K562 (cell line): ENCODE data around the gene NAA80. TPM values are rescaled to one million over a fixed set of nuclear protein-coding genes. Genes with fewer than 3 reads are reported as not detected.

Experiments
- ARID2 ChIP-seq: fragments of 450-650 bp; IDR thresholded peaks from 2 replicates; pipeline ENCODE4 v1.6.1; 2017; ENCODE audit warnings: antibody characterized with exemption, mild to moderate bottlenecking
- BCLAF1 ChIP-seq, 2 experiments: fragments of 450-650 bp in 1 of 2; IDR thresholded peaks; 2 replicates each; pipeline ENCODE4 v1.6.1; 2011 to 2017; ENCODE audit warnings: low read depth in 2 of 2, antibody characterized with exemption in 1 of 2, borderline replicate concordance in 1 of 2, low read length in 1 of 2, mild to moderate bottlenecking in 1 of 2, mixed read lengths in 1 of 2; ENCODE audit not compliant: control insufficient read depth in 1 of 2
- DNMT1 ChIP-seq: fragments of 450-650 bp; IDR thresholded peaks from 2 replicates; pipeline ENCODE4 v1.6.1; 2016; ENCODE audit warnings: antibody characterized with exemption, mild to moderate bottlenecking
- FOXJ3 ChIP-seq: sonication (generic); formaldehyde crosslinking; IDR thresholded peaks from 2 replicates; pipeline ENCODE4 v1.4.0; 2020; ENCODE audit warnings: mild to moderate bottlenecking, missing genetic modification reagents
- GATAD2B ChIP-seq: fragments of 450-650 bp; IDR thresholded peaks from 2 replicates; pipeline ENCODE4 v1.6.1; 2017; ENCODE audit warnings: mild to moderate bottlenecking, borderline replicate concordance
- JUNB ChIP-seq: fragments of 450-650 bp; formaldehyde crosslinking; conservative IDR thresholded peaks from 2 replicates; pipeline ENCODE4 v1.4.0; 2020; ENCODE audit warnings: mild to moderate bottlenecking
- LCOR ChIP-seq: sonication (generic); formaldehyde crosslinking; IDR thresholded peaks from 2 replicates; pipeline ENCODE4 v1.8.0; 2022; ENCODE audit warnings: mild to moderate bottlenecking, missing genetic modification reagents
- NONO ChIP-seq, 2 experiments: fragments of 200-400 bp in 1 of 2; fragments of 450-650 bp in 1 of 2; formaldehyde crosslinking in 1 of 2; IDR thresholded peaks; 2 replicates each; pipeline ENCODE4 v1.6.1; 2017; ENCODE audit warnings: low read depth in 2 of 2, mild to moderate bottlenecking in 2 of 2, moderate library complexity in 2 of 2, low read length in 1 of 2
- PHF21A ChIP-seq: fragments of 450-650 bp; IDR thresholded peaks from 2 replicates; pipeline ENCODE4 v1.6.1; 2017; ENCODE audit warnings: low read depth, borderline replicate concordance
- SUPT5H ChIP-seq: fragments of 450-650 bp; IDR thresholded peaks from 2 replicates; pipeline ENCODE4 v1.6.1; 2016
- TCFL5 ChIP-seq: fragments of 250-450 bp; sonication (Bioruptor Pico); conservative IDR thresholded peaks from 2 replicates; pipeline ENCODE4 v1.6.1; 2021; ENCODE audit warnings: mild to moderate bottlenecking, moderate library complexity, matching md5 sums
- TEAD1 ChIP-seq, 2 experiments: fragments of 450-650 bp in 1 of 2; sonication (generic) in 1 of 2; formaldehyde crosslinking; IDR thresholded peaks; 2 replicates each; pipeline versions ENCODE4 v1.4.0 to v1.8.0; 2020 to 2022; ENCODE audit warnings: mild to moderate bottlenecking in 2 of 2, missing genetic modification reagents in 1 of 2
- TEAD4 ChIP-seq, 2 experiments: sonication (generic) in 1 of 2; formaldehyde crosslinking in 1 of 2; IDR thresholded peaks; 2 replicates each; pipeline versions ENCODE4 v1.6.1 to v1.8.0; 2012 to 2022; ENCODE audit warnings: borderline replicate concordance in 1 of 2, inconsistent platforms in 1 of 2, low read length in 1 of 2, mild to moderate bottlenecking in 1 of 2, missing genetic modification reagents in 1 of 2
- ZBTB1 ChIP-seq: sonication (generic); formaldehyde crosslinking; IDR thresholded peaks from 2 replicates; pipeline ENCODE4 v1.8.1; 2023; ENCODE audit warnings: missing genetic modification reagents, low read depth, mild to moderate bottlenecking, borderline replicate concordance
- ZNF445 ChIP-seq: fragments of 250-450 bp; sonication (Bioruptor Pico); IDR thresholded peaks from 2 replicates; pipeline ENCODE4 v1.4.0; 2020; ENCODE audit warnings: low read depth, mild to moderate bottlenecking, moderate library complexity
- ZNF586 ChIP-seq: fragments of 450-650 bp; formaldehyde crosslinking; conservative IDR thresholded peaks from 2 replicates; pipeline ENCODE4 v1.4.0; 2020; ENCODE audit warnings: mild to moderate bottlenecking, moderate library complexity
- ZNF668 ChIP-seq: fragments of 250-450 bp; sonication (Bioruptor Pico); IDR thresholded peaks from 2 replicates; pipeline ENCODE4 v1.8.0; 2022; ENCODE audit warnings: mild to moderate bottlenecking, inconsistent platforms
- polyA plus RNA-seq, 8 experiments: library from polyadenylated mRNA; depleted of rRNA in 4 of 8; stranded (reverse) in 5 of 8; unstranded in 3 of 8; fragments of >200 nt; fragmentation: Nextera tagmentation in 2 of 8; fragmentation: Illumina TruSeq in 1 of 8; extraction: Ambion mirVana in 2 of 8; extraction: Trizol in 1 of 8; gene quantifications; 2 replicates each; pipeline versions ENCODE4 v1.2.1 to v1.2.3, GENCODE V29; 2011 to 2014; ENCODE audit warnings: inconsistent platforms in 1 of 8, missing spikeins in 1 of 8
- total RNA-seq, 7 experiments: library from RNA; depleted of rRNA in 6 of 7; stranded (reverse); fragments of >200 nt in 6 of 7; fragmentation: Illumina TruSeq in 2 of 7; extraction: Trizol in 2 of 7; gene quantifications; 2 replicates each; pipeline versions ENCODE4 v1.2.1 to v1.2.3, GENCODE V29; 2011 to 2021; ENCODE audit warnings: low replicate concordance in 1 of 7
- TF ChIP-seq, protein P1 (sequence below): fragments of 450-650 bp; formaldehyde crosslinking; IDR thresholded peaks from 2 replicates; pipeline ENCODE4 v1.4.0; 2020; ENCODE audit warnings: mild to moderate bottlenecking, moderate library complexity
- TF ChIP-seq, protein P2 (sequence below): fragments of 450-650 bp; formaldehyde crosslinking; IDR thresholded peaks from 2 replicates; pipeline ENCODE4 v1.4.0; 2020; ENCODE audit warnings: mild to moderate bottlenecking, mixed read lengths
- TF ChIP-seq, protein P3 (sequence below): fragments of 250-450 bp; sonication (Bioruptor Pico); IDR thresholded peaks from 2 replicates; pipeline ENCODE4 v1.4.0; 2020; ENCODE audit warnings: mild to moderate bottlenecking

NAA80 gene
- total and polyA plus RNA-seq, 9 of the 15 experiments (the other 6 are each of a cell fraction or from before 2014, with no cell fraction given) = 0.82 to 24.0 (median 8.6) TPM

GRCh38 chr3:50337175-50337861, 38.1 kb upstream of the NAA80 start (continued):
- no peak for TF ChIP-seq ZNF445
- no peak for TF ChIP-seq TEAD4 (IDR thresholded peaks at IDR 0.05; ENCODE audit: low read length)
- no peak for TF ChIP-seq TEAD4 (CRISPR knock-in tag; IDR thresholded peaks at IDR 0.05; ENCODE audit: borderline replicate concordance)
- TF ChIP-seq ZBTB1 (CRISPR knock-in tag) = 0 out of 2 replicates have a peak, but pooled peaks have one; percentile 2
- 0 out of 4 replicates have a peak, but pooled peaks of 1 of the 2 experiments have one; percentile 66 for TF ChIP-seq NONO (IDR thresholded peaks at IDR 0.05; ENCODE audit: low read depth in 2 of 2, low read length in 1 of 2)
- no peak for TF ChIP-seq JUNB
- TF ChIP-seq PHF21A = no peak
- no peak for TF ChIP-seq DNMT1
- TF ChIP-seq FOXJ3 (CRISPR knock-in tag) = no peak
- no peak for TF ChIP-seq ARID2
- peak; percentile 76 for TF ChIP-seq SUPT5H
- no peak for TF ChIP-seq LCOR (CRISPR knock-in tag)
- TF ChIP-seq, protein P1, sequence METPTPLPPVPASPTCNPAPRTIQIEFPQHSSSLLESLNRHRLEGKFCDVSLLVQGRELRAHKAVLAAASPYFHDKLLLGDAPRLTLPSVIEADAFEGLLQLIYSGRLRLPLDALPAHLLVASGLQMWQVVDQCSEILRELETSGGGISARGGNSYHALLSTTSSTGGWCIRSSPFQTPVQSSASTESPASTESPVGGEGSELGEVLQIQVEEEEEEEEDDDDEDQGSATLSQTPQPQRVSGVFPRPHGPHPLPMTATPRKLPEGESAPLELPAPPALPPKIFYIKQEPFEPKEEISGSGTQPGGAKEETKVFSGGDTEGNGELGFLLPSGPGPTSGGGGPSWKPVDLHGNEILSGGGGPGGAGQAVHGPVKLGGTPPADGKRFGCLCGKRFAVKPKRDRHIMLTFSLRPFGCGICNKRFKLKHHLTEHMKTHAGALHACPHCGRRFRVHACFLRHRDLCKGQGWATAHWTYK (CRISPR knock-in tag) = no peak
- TF ChIP-seq ZNF586 (CRISPR knock-in tag) = no peak
- TF ChIP-seq, protein P2, sequence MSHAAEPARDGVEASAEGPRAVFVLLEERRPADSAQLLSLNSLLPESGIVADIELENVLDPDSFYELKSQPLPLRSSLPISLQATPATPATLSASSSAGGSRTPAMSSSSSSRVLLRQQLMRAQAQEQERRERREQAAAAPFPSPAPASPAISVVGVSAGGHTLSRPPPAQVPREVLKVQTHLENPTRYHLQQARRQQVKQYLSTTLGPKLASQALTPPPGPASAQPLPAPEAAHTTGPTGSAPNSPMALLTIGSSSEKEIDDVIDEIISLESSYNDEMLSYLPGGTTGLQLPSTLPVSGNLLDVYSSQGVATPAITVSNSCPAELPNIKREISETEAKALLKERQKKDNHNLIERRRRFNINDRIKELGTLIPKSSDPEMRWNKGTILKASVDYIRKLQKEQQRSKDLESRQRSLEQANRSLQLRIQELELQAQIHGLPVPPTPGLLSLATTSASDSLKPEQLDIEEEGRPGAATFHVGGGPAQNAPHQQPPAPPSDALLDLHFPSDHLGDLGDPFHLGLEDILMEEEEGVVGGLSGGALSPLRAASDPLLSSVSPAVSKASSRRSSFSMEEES (CRISPR knock-in tag) = no peak
- TF ChIP-seq, protein P3, sequence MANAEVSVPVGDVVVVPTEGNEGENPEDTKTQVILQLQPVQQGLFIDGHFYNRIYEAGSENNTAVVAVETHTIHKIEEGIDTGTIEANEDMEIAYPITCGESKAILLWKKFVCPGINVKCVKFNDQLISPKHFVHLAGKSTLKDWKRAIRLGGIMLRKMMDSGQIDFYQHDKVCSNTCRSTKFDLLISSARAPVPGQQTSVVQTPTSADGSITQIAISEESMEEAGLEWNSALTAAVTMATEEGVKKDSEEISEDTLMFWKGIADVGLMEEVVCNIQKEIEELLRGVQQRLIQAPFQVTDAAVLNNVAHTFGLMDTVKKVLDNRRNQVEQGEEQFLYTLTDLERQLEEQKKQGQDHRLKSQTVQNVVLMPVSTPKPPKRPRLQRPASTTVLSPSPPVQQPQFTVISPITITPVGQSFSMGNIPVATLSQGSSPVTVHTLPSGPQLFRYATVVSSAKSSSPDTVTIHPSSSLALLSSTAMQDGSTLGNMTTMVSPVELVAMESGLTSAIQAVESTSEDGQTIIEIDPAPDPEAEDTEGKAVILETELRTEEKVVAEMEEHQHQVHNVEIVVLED (CRISPR knock-in tag) = peak; percentile 88
- no peak for TF ChIP-seq BCLAF1 (IDR thresholded peaks at IDR 0.05; ENCODE audit: borderline replicate concordance in 1 of 2, control insufficient read depth in 1 of 2, low read depth in 2 of 2, low read length in 1 of 2)
- TF ChIP-seq TCFL5 (CRISPR knock-in tag) = no peak
- no peak; a peak in 1 of 4 replicates for TF ChIP-seq TEAD1 (CRISPR knock-in tag; IDR thresholded peaks at IDR 0.05)
- no peak for TF ChIP-seq GATAD2B
- TF ChIP-seq ZNF668 (CRISPR knock-in tag) = no peak
